Astrocyte (in vitro differentiated cells and primary cell): ENCODE measurements around the gene HUS1B. TPM values are rescaled to one million over a fixed set of nuclear protein-coding genes. Genes with fewer than 3 reads are reported as not detected.

ENCODE experiments used
- DNase-seq: peaks from one replicate; pipeline ENCODE4 v3.0.0-alpha.2; 2010; ENCODE audit warnings: low read depth
- FAIRE-seq: peaks from 2 replicates; lab custom pipeline; 2011; peaks lifted over from hg19 to GRCh38; lab: Jason Lieb, UNC
- H2AFZ ChIP-seq: 2 replicates; pipeline ENCODE4 v1.6.0; 2012; ENCODE audit warnings: low read depth, low read length, inconsistent platforms
- H3K27ac ChIP-seq: 2 replicates; pipeline ENCODE4 v1.5.1; 2011; ENCODE audit warnings: low read depth, low read length, inconsistent platforms
- H3K27me3 ChIP-seq: 2 replicates; pipeline ENCODE4 v1.6.0; 2011; ENCODE audit warnings: low read length, inconsistent platforms; ENCODE audit not compliant: insufficient read depth
- H3K36me3 ChIP-seq: 2 replicates; pipeline ENCODE4 v1.5.1; 2011; ENCODE audit warnings: low read length, inconsistent platforms; ENCODE audit not compliant: insufficient read depth
- H3K4me1 ChIP-seq: 2 replicates; pipeline ENCODE4 v1.5.1; 2011; ENCODE audit warnings: low read length, inconsistent platforms; ENCODE audit not compliant: insufficient read depth
- H3K4me2 ChIP-seq: 2 replicates; pipeline ENCODE4 v1.6.0; 2012; ENCODE audit warnings: low read length, inconsistent platforms
- H3K4me3 ChIP-seq: 2 replicates; pipeline ENCODE4 v1.5.1; 2011; ENCODE audit warnings: low read depth, mild to moderate bottlenecking, low read length, inconsistent platforms; ENCODE audit not compliant: insufficient read depth
- H3K79me2 ChIP-seq: 2 replicates; pipeline ENCODE4 v1.6.0; 2012; ENCODE audit warnings: mild to moderate bottlenecking, low read length, inconsistent platforms; ENCODE audit not compliant: insufficient read depth
- H3K9ac ChIP-seq: 2 replicates; pipeline ENCODE4 v1.6.0; 2012; ENCODE audit warnings: mild to moderate bottlenecking, low read length, inconsistent platforms
- H3K9me3 ChIP-seq: 2 replicates; pipeline ENCODE4 v1.5.1; 2012; ENCODE audit warnings: low read depth, mild to moderate bottlenecking, low read length, inconsistent platforms; ENCODE audit not compliant: insufficient read depth
- H4K20me1 ChIP-seq: 2 replicates; pipeline ENCODE4 v1.6.0; 2012; ENCODE audit warnings: low read length, inconsistent platforms; ENCODE audit not compliant: insufficient read depth
- H3K27ac Mint-ChIP-seq: one replicate; pipeline ENCODE4 v1.8.0; 2021; ENCODE audit warnings: mild to moderate bottlenecking, mixed read lengths; ENCODE audit not compliant: unreplicated experiment
- H3K27me3 Mint-ChIP-seq: one replicate; pipeline ENCODE4 v1.8.0; 2021; ENCODE audit warnings: low read depth, mixed read lengths; ENCODE audit not compliant: unreplicated experiment
- H3K36me3 Mint-ChIP-seq: one replicate; pipeline ENCODE4 v1.8.0; 2021; ENCODE audit warnings: low read depth, mixed read lengths; ENCODE audit not compliant: unreplicated experiment
- H3K4me1 Mint-ChIP-seq: one replicate; pipeline ENCODE4 v1.8.0; 2021; ENCODE audit warnings: low read depth, mixed read lengths; ENCODE audit not compliant: unreplicated experiment
- H3K4me3 Mint-ChIP-seq: one replicate; pipeline ENCODE4 v1.8.0; 2021; ENCODE audit warnings: mild to moderate bottlenecking, moderate library complexity, mixed read lengths; ENCODE audit not compliant: unreplicated experiment
- H3K9me3 Mint-ChIP-seq: one replicate; pipeline ENCODE4 v1.8.0; 2021; ENCODE audit warnings: mild to moderate bottlenecking, mixed read lengths; ENCODE audit not compliant: unreplicated experiment
- CTCF ChIP-seq: IDR thresholded peaks from 2 replicates; pipeline ENCODE4 v1.5.1; 2011; ENCODE audit warnings: low read depth, mild to moderate bottlenecking, inconsistent platforms, low read length, moderate library complexity; ENCODE audit not compliant: insufficient read depth
- EZH2 ChIP-seq: IDR thresholded peaks from 2 replicates; pipeline ENCODE4 v1.6.1; 2012; ENCODE audit warnings: mild to moderate bottlenecking, low read length, inconsistent platforms; ENCODE audit not compliant: insufficient read depth
- total RNA-seq: library from RNA; stranded (reverse); gene quantifications from 2 replicates; pipeline ENCODE4 v1.2.1, GENCODE V29; 2021

HUS1B gene
- total RNA-seq, 1 donor from 2014 or later = 1.6 TPM

- Mint-ChIP-seq H3K4me3 (no peak overlapping the region), H3K27ac (no peak overlapping the region), H3K27me3 (no peaks in the 10 kb centered on the region), H3K36me3 (peaks cover 10% of the 10 kb centered on the region), H3K4me1 (no peaks in the 10 kb centered on the region), H3K9me3 (no peaks in the 10 kb centered on the region)
- Histone ChIP-seq H3K4me3 (no peak overlapping the region), H3K27ac (no peak overlapping the region), H3K4me2 (no peak overlapping the region), H3K27me3 (no peaks in the 10 kb centered on the region), H3K36me3 (no peaks in the 10 kb centered on the region), H3K9ac (no peak overlapping the region), H3K4me1 (no peaks in the 10 kb centered on the region), H3K79me2 (no peaks in the 10 kb centered on the region), H2AFZ (no peak overlapping the region), H4K20me1 (peaks cover 3% of the 10 kb centered on the region), H3K9me3 (no peaks in the 10 kb centered on the region)
- DNase-seq = no peak
- FAIRE-seq = no peak
- no peak for TF ChIP-seq CTCF
- TF ChIP-seq EZH2 = no peak
These were observed 23.3 kb downstream of the HUS1B start for GRCh38 chr6:633611-634010.

GRCh38 chr6:628766-629165 lies 28.1 kb downstream of the HUS1B start:
- Histone ChIP-seq H3K9ac (no peak overlapping the region), H4K20me1 (peaks cover 9% of the 10 kb centered on the region), H3K4me2 (no peak overlapping the region), H3K4me3 (no peak overlapping the region), H3K9me3 (no peaks in the 10 kb centered on the region), H3K27ac (no peak overlapping the region), H3K27me3 (no peaks in the 10 kb centered on the region), H2AFZ (no peak overlapping the region), H3K79me2 (peaks cover under 1% of the 10 kb centered on the region), H3K4me1 (no peaks in the 10 kb centered on the region), H3K36me3 (no peaks in the 10 kb centered on the region)
- Mint-ChIP-seq H3K27me3 (no peaks in the 10 kb centered on the region), H3K36me3 (peaks cover 10% of the 10 kb centered on the region), H3K4me1 (peaks cover 22% of the 10 kb centered on the region), H3K27ac (no peak overlapping the region), H3K4me3 (no peak overlapping the region), H3K9me3 (no peaks in the 10 kb centered on the region)
- FAIRE-seq = no peak
- TF ChIP-seq EZH2 (no peak), CTCF (no peak)
- DNase-seq = no peak

- Histone ChIP-seq H3K9ac (no peak overlapping the region), H3K4me2 (no peak overlapping the region), H3K27me3 (no peaks in the 10 kb centered on the region), H3K4me3 (no peak overlapping the region), H3K27ac (no peak overlapping the region), H3K36me3 (no peaks in the 10 kb centered on the region), H2AFZ (no peak overlapping the region), H3K79me2 (peaks cover 3% of the 10 kb centered on the region), H3K9me3 (no peaks in the 10 kb centered on the region), H4K20me1 (peaks cover 24% of the 10 kb centered on the region), H3K4me1 (no peaks in the 10 kb centered on the region)
- Mint-ChIP-seq H3K4me3 (no peak overlapping the region), H3K27ac (peak overlapping the region; percentile 82), H3K36me3 (peaks cover 12% of the 10 kb centered on the region), H3K9me3 (no peaks in the 10 kb centered on the region), H3K27me3 (no peaks in the 10 kb centered on the region), H3K4me1 (peaks cover 22% of the 10 kb centered on the region)
- TF ChIP-seq CTCF = no peak
- TF ChIP-seq EZH2 = no peak
- no peak for FAIRE-seq
- DNase-seq = peak; percentile 22
These were observed 30.7 kb downstream of the HUS1B start for GRCh38 chr6:626236-626635.
